LoVo (cell line): ENCODE results near the gene TMEM130.

Source experiments
- DNase-seq: peaks from one replicate; pipeline ENCODE4 v3.0.0-alpha.2; 2016; ENCODE audit warnings: low spot score

TMEM130 gene

DNA sequence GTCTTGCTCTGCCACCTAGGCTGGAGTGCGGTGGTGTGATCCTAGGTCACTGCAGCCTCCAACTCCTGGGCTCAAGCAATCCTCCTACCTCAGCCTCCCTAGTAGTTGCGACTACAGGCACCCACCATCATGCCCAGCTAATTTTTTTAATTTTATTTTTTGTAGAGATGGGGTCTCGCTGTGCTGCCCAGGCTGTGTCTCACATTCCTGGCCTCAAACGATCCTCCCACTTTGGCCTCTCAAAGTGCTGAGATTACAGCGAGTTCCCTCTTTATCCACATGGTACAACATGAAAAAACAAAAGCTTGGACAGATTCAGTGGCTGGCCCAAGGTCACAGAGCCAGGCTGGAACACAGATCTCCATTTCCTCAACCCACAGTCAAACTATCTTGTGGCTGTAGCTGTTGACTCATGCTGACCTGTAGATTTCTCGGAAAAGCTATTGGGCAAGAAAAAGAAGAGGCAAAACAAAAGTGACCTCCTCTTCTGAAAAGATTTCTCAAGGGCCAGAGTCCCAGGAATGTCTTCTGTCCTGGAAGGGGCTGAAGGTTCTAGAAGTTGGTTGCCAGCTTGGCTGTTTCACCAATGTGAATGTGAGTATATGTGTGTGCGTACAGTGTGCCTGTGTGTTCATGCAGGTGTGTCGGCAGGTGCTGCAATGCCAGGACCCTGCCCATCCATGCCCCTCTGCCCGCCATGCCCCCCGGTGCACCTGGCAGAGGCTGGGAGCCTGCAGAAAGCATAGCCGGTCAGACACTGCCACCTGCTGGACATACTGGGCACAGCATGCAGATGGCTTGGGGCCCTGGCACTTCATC, 28.4 kb downstream of the TMEM130 start:
- peak; percentile 52 for DNase-seq

DNA sequence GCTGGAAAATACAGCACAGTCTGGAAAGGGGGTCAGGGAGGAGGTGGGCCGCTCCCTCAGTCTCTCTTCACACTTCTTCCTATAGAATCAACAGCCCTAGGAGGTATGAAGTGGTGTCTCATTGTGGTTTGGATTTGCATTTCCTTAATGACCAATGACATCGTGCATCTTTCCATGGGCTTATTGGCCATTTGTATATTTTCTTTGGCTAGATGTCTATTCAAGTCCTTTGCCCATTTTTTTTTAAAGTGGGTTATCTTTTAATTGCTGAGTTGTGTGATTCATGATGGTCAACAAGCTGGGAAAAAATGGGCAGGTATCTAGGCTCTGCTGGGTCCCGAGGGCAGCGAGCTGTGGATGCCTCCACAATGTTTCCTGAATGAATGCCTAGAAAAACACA, 29.1 kb downstream of the TMEM130 start:
- DNase-seq = no peak

DNA sequence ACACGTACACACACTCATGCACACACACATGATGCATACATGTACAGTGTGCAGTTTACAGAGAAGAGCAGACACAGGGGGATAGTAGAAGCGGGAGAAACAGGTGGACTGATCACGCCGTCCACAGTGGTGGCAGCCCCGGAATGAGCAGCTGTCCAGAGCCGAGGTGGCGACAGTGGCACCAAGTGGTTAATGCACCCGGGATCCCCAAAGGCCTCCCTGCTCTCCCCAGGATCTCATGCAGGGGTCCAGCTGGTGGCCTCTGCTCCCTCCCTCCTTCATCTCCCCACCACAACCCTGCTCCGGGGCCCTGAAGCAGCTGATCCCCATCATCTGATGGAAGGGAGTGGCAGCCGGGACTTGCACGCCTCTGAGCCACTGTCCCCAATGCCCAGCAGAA, 29.7 kb downstream of the TMEM130 start:
- DNase-seq = no peak

DNA sequence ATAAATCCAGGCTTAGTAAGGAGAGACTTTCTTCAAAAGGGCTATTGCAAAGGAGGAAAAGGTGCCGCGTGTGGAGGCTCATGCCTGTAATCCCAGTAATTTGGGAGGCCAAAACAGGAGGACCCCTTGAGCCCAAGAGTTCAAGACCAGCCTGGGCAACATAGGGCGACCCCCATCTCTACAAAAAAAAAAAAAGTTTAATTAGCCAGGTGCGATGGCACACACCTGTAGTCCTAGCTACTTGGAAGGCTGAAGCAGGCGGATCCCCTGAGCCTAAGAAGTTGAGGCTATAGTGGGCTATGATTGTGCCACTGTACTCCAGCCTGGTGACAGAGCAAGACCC, 32.2 kb downstream of the TMEM130 start:
- no peak for DNase-seq

DNA sequence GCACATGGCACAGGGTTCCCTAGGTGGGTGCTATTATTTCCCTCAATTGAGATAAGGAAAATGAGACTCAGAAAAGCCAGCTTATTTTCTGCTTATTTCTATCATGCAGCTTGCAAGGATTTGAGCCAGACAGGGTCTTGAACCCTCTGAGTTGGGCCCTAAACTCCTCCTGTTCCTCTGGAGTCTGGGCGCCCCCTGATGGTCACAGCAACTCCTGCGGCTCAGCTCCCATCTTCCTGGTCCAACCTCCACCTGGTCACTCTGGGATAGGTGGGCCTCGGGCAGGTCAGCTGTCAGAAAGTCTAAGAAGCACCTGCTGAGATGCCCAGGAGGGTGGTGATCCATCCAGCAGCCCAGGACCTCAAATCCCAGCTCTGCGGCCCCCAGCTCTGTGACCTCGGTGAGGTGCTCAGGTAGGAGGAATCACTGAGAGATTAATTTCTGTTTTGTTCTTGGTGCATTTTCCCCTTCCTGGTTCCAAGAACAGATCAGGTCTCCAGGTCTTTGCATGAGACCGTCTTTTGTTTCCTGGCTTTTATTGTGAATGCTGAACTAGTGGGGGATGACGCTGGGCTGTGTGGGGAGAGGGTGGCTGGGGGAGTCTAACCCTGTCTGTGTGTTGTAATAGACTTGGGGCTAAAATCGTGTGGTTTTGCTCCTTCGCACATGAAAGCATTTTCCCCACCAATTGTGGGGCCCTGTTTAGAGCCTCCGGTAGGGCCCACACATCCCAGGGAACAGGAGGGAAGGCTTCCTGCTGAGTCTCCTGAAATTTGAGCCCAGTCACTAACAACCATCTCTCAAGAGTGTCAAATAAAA, 32.8 kb downstream of the TMEM130 start:
- peak; percentile 20 for DNase-seq

DNA sequence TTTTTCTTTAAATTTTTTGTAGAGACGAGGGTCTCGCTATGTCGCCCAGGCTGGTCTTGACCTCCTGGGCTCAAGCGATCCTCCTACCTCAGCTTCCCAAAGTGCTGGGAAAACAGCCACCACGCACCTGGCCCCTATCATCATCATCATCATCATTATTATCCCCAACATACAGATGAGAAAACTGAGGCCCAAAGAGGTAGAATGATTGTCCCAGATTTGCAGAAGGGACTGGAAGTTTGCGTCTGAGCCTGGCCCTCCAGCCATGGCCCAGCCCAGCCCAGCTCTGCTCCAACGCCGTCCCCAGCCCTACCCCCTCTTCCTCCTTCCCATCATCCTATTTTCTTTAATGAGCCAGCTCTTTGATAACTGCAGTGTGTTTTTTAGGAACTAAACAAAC, 34.9 kb downstream of the TMEM130 start:
- no peak for DNase-seq

DNA sequence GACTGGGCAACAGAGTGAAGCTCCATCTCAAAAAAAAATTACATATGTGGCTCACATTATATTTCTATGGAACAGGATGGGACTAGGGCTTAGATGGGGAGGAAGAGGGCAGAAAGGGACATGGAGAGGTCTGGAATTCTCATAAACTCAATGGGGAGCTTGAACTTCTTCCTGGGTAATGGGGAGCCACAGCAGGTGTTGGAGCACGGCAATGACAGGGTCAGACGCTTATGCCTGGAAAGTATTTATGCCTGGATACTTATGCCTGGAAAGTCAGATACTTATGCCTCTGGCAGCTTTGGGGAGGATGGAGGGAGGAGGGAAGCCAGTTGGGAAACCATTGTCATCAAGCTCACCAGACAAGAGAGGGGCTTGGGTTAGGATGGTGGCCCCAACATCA, 36.8 kb downstream of the TMEM130 start:
- no peak for DNase-seq

DNA sequence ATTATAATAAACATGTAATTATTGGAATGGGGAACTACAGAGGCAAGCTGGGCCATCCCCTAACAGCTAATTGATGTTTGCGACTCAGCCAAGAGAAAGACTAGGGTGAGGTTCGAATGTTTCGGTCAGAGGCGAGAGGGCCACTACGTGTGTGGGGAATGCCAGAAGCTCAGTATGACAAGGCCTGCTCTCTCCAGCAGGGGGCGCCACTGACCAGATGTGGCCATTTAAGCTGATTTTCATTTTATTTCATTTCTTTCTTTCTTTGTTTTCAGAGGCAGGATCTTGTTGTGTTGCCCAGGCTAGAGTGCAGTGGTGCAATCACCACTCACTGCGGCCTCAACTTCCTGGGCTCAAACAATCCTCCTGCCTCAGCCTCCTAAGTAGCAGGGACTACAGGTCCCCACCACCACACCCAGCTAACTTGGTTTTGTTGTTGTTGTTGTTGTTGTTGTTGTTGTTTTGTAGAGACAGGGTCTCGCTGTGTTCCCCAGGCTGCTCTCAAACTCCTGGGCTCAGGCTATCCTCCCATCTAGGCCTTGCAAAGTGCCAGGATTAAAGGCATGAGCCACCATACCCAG, 38.1 kb downstream of the TMEM130 start:
- no peak for DNase-seq

DNA sequence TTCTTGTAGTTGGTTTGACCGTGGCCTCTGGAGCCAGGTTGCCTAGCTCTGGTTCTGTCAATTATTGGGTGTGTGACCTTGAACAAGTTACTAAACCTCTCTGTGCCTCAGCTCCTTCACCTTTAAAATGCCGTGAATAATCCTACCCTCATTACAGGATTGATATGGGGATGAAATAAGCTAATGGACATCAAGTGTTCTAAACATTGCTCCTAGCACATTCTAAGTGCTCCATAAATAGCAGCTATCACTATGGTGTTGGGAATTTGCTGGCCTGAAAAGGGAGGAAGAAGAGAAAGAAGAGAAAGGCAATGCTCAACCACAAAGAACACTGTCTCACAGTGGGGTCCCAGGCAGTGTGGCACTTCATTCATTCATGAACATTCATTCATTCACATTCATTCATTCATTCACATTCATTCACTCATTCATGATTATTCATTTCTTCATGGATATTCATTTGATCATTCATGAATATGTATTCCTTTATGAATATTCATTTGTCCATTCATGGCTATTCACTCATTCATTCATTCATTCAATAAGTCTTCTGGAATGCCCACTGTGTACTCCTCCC, 38.8 kb downstream of the TMEM130 start:
- DNase-seq = no peak

DNA sequence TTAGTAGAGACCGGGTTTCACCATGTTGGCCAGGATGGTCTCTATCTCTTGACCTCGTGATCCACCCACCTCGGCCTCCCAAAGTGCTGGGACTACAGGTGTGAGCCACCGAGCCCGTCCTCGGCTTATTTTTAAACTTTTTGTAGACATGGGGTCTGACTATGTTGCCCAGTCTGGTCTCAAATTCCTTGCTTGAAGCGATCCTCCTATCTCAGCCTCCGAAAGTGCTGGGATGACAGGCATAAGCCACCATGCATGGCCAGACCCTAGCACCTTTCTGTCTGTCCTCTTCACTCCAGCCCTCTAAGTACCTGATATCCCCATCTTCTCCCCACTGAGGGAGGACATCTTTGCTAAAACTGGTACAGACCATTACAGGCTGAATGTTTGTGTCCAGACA, 41.4 kb downstream of the TMEM130 start:
- no peak for DNase-seq

DNA sequence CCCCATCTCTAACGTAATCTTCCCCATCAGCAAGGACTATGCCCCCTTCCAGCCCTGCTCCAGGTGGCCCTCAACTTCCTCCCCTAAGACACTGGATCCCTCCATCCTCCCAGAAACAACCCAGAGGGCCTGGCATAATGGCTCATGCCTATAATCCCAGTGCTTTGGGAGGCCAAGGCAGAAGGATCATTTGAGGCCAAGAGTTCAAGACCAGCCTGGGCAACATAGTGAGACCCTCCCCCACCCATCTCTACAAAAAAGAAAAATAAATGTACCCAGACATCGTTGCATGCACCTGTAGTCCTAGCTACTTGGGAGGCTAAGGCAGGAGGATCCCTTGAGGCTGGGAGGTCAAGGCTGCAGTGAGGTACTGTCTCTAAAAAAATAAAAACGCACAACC, 42.6 kb downstream of the TMEM130 start:
- DNase-seq = no peak

DNA sequence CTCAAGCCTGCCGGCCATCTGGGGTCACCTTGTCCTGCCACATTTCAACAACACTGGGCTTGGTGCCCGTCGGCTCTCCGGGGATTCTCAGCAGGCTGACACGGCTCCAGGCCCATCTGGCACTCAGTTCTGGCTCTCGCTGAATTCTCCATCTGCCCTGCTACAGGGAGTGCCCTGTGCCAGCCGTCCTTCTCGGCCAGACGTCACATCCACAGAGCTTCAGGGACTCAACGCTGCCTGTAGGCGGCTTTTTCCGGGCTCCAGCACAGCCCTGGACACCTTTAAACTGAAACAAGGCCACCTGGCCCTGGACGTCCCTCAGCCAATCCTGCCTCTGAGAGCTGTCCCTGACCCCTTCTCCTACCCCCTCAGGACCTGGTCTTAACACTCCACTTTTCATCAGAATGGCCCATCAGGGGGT, 43.0 kb downstream of the TMEM130 start:
- DNase-seq = no peak

DNA sequence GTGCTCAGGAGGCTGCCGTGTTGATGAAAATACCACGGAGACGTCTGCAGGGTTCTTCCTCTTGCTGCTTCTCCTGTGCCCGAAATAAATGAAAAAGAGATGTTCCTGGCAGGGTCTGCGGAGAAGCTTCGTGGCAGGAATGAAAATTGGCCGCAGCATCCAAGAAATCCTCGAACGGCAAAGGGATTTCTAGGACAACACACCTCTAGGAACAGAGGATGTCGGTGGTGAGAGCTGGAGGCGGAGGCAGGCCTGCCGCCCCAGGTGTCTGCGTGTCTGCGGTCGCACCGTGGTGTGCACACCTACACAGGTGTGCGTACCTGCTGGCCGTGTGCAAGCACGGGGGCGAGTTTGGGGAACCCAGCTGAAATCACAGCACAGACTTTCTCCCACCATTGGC, 43.4 kb downstream of the TMEM130 start:
- no peak for DNase-seq

DNA sequence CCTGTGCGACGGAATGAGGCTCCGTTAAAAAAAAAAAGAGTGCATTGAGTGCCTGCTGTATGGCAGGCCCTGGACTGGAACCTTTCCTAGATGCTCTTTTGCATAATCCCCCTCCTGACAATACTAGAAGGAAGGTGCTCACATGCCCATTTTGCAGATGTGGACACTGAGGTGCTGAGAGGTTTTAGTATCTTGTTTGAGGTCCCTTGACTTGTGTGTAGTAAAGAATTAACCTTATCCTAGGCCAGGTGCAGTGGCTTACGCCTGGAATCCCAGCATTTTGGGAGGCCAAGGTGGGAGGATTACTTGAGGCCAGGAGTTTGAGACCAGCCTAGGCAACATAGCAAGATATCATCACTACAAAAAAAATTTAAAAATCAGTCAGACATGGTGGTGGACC, 46.6 kb downstream of the TMEM130 start:
- no peak for DNase-seq

DNA sequence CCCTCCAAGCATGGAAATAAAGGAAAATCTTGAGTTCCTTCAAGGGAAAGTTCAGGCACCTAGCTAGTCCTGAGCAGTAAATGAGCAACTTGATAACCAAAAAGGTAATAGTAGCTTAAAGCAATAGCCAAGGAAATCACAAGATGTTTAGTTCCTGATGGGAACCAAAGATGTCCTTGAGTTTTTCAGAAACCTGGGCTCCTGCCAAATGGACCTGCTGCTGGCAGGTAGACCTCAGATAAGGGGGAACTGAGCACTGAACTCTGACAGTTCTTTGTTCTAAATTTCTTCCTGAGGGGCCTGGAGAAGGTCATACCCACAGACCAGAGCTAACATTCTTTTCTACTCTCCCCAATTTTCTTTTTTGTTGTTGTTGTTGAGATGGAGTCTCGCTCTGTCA, 48.5 kb downstream of the TMEM130 start:
- DNase-seq = no peak

DNA sequence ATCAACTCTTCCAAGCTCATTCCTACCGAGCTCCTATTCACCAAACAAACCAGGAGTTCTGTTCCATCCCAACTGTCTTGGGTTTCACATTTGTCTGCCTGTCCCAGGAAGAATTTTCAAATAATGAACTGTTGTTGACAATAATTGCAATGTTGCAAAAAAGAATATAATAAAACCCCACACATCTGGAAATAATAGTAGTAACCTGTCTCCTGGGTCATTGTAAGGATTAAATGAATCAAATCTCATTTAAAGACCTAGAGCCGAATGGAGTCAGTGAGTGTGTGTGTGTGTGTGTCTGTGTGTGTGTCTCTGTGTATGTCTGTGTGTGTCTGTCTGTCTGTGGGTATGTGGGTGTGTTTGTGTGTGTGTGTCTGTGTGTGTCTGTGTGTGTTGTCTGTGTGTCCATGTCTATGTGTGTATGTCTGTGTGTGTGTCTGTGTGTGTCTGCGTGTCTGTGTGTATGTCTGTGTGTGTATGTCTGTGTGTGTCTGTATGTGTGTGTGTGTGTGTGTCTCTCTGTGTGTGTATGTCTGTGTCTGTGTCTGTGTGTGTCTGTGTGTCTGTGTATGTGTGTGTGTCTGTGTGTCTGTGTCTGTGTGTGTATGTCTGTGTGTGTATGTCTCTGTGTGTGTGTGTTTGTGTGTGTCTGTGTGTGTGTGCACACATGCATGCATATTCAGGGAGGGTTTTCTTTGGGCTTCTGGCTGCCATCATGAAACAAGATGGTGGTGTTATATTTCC, 52.7 kb downstream of the TMEM130 start:
- DNase-seq = no peak

DNA sequence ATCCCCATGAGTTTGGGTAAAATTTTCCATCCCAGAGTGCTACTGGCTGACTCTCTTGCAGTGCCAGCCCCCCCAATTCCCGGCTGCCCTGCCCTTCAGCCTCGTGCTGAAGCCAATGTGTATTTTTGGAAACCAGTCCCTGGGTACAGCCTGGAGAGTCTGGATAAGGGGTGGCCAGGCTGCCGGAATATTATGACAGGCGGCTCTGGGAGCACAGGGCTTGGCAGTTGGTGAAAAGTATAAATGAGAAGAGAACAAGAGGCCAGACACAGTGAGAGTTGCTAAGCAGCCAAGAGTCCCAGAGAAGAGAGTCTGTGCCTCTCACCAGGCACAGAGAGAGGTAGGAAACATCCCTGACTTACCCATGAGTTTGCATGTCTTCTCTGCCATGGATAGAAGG, 53.6 kb downstream of the TMEM130 start:
- DNase-seq = no peak

DNA sequence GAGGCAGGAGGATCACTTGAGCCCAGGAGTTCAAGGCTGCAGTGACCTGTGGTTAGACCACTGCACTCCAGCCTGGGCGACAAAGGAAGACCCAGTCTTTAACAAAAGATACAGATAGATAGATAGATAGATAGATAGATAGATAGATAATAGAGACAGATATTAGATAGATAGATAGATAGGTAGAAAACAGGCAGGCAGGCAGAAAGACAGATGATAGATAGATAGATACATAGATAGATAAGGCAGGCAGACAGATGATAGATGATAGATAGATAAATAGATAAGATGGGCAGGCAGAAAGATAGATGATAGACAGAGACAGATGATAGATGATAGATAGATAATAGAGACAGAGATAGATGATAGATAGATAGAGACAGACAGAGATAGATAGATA, 54.5 kb downstream of the TMEM130 start:
- no peak for DNase-seq

DNA sequence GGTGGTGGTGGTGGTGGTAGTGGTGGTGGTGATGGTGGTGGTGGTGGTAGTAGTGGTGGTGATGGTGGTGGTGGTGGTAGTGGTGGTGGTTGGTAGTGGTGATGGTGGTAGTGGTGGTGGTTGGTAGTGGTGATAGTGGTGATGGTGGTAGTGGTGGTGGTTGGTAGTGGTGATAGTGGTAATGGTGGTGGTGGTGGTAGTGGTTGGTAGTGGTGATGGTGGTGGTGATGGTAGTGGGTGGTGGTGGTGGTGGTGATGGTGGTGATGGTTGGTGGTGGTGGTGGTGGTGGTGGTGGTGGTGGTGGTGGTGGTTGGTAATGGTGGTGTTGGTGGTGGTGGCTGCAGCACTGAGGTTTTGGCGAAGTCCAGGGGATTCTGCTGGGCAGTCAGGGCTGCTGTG, 58.5 kb downstream of the TMEM130 start:
- DNase-seq = no peak

DNA sequence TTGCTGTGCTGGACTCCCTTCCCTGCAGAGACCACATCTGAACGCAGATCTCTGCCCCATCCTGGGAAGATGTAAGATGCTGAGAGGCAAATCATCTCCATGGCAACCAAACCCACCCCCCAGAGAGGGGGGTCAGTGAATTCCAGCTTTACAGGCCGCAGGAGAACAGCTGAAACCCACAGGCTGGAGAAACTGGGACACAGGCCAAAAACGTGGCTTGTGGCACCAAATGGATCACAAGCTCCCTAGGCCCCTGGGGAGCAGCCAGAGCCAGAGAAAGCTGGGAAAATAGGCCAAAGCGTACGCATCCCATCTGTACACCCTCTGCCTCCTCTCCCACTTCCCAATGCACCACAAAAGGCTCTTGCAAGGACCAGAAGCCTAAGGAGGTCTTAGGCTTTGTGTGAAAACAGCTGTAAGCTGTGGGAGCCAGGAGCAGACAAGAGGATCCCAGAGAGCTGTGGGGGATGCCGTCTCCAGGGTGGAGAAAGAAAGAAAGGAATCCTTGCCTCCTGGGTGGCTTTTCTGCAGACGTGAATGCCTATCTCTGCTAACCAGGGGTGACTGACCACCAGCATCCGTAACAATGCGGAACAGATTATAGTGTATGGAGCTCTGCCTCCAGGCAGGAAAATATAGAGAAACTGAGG, 59.5 kb downstream of the TMEM130 start:
- DNase-seq = no peak

DNA sequence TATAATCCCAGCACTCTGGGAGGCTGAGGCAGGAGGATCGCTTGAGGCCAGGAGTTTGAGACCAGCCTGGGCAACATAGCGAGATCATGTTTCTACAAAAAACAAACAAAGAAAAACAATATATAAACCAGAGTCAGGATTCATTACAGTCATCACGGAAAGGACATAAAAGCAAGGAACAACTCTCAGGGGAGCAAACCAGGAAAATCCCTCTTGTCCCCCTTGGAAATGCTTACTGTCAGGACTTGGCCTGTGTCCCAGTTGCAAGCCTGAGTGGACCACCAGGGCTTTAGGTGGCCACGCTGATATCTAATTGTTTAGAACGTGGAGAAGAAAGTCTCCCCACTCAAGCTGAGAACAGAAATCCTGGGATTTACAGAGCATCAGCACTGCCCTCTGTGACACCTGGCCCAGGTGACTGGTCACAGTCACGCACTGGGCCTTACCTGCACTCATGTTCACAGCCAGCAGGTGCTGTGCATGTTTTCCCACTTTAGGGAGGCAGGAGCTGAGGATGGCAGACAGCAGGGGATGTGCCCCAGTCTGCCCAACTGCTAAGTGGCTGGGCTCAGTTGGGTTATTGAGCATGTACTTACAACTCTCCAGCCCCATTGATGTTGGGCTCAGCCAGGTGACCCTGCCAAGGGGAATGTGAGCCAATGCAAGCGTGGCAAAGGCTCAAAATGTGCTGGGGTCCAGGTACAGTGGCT, 60.9 kb downstream of the TMEM130 start:
- DNase-seq = no peak
